Mesendoderm (in vitro differentiated cells): ENCODE results near the gene AOAH.
A peak's percentile ranks its signal among the peaks of the same experiment; 100 is the strongest.

ENCODE experiments used
- DNase-seq: peaks from one replicate; pipeline ENCODE4 v3.0.0; 2013
- H2AK5ac ChIP-seq: 2 replicates; pipeline ENCODE4 v1.6.1; 2013; ENCODE audit warnings: low read length, inconsistent platforms
- H2BK120ac ChIP-seq: 2 replicates; pipeline ENCODE4 v1.6.1; 2013; ENCODE audit warnings: low read depth, mild to moderate bottlenecking, low read length, moderate library complexity, mixed read lengths
- H2BK15ac ChIP-seq: replicated peaks from 2 replicates; pipeline ENCODE4 v1.6.1; 2013; ENCODE audit warnings: low read depth, mild to moderate bottlenecking, moderate library complexity
- H2BK5ac ChIP-seq: 2 replicates; pipeline ENCODE4 v1.6.1; 2013; ENCODE audit warnings: low read length, inconsistent platforms
- H3K18ac ChIP-seq: 2 replicates; pipeline ENCODE4 v1.6.1; 2013; ENCODE audit warnings: mild to moderate bottlenecking, low read length, mixed read lengths
- H3K23ac ChIP-seq: one replicate; pipeline ENCODE4 v1.6.1; 2013; ENCODE audit warnings: low read length
- H3K27ac ChIP-seq: 2 replicates; pipeline ENCODE4 v1.5.1; 2013; ENCODE audit warnings: low read depth, mild to moderate bottlenecking, inconsistent platforms, low read length, moderate library complexity
- H3K27me3 ChIP-seq: 2 replicates; pipeline ENCODE4 v1.6.1; 2013; ENCODE audit warnings: low read length, control low read depth, mild to moderate bottlenecking, inconsistent platforms; ENCODE audit not compliant: insufficient read depth, poor library complexity
- H3K36me3 ChIP-seq: 2 replicates; pipeline ENCODE4 v1.6.1; 2013; ENCODE audit warnings: low read length, inconsistent platforms; ENCODE audit not compliant: control insufficient read depth, insufficient read depth
- H3K4ac ChIP-seq: one replicate; pipeline ENCODE4 v1.6.1; 2013; ENCODE audit warnings: low read depth, mild to moderate bottlenecking, low read length, moderate library complexity
- H3K4me1 ChIP-seq: 2 replicates; pipeline ENCODE4 v1.6.1; 2013; ENCODE audit warnings: low read depth, low read length, inconsistent platforms; ENCODE audit not compliant: control insufficient read depth
- H3K4me2 ChIP-seq: 2 replicates; pipeline ENCODE4 v1.6.1; 2013; ENCODE audit warnings: low read length
- H3K4me3 ChIP-seq: 2 replicates; pipeline ENCODE4 v1.5.1; 2013; ENCODE audit warnings: mild to moderate bottlenecking, low read length
- H3K56ac ChIP-seq: one replicate; pipeline ENCODE4 v1.6.1; 2013; ENCODE audit warnings: low read length
- H3K79me1 ChIP-seq: 2 replicates; pipeline ENCODE4 v1.6.1; 2013; ENCODE audit warnings: low read length, inconsistent platforms
- H3K79me2 ChIP-seq: 2 replicates; pipeline ENCODE4 v1.6.1; 2013; ENCODE audit warnings: mild to moderate bottlenecking, low read length; ENCODE audit not compliant: control insufficient read depth, insufficient read depth
- H3K9ac ChIP-seq: 2 replicates; pipeline ENCODE4 v1.6.1; 2013; ENCODE audit warnings: low read length, inconsistent platforms
- H4K5ac ChIP-seq: one replicate; pipeline ENCODE4 v1.6.1; 2013; ENCODE audit warnings: low read length
- H4K8ac ChIP-seq: one replicate; pipeline ENCODE4 v1.6.1; 2013; ENCODE audit warnings: low read depth, mild to moderate bottlenecking, control low read depth, low read length, moderate library complexity
- WGBS: extraction: QIAGEN DNeasy Blood & Tissue Kit; methylation state at CpG from one replicate; pipeline ENCODE4 v1.1.7; 2013; ENCODE audit warnings: low lambda C conversion rate, missing lambda C conversion rate; ENCODE audit not compliant: insufficient coverage; ENCODE audit errors: extremely low coverage; 5-methylcytosine and 5-hydroxymethylcytosine counted together

The AOAH gene

DNA sequence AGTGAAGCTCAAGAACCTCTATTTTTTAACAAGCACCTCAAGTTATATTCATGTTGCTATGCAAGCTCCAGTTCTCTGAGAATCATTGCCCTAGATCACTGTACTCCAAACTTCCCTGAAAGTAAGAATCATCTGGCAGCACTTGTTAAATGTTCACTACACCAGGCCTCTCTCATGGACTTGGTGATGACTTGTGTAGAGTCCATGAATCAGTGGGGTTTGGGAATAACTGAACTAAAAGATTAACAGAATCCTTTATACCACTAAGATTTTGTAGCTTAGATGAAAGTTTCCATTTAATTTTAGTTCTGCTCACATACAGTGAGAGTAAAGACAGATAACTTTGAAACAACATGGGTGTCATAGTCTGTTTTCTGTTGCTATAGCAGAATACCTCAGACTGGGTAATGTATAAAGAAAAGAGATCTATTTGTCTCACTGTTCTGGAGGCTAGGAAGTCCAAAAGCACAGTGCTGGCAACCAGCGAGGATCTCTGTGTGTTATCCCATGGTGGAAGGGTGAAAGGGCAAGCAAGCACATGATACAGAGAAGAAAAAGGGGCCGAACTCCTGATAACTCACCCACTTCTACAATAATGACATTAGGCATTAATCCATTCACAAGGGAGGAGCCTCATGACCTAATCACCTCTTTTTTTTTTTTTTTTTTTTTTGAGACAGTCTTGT lies 27.9 kb upstream of the AOAH start:
- no peak for DNase-seq
- WGBS, result no CpG with 5 or more reads among the region's 2 CpGs
- Histone ChIP-seq H3K56ac (no peak overlapping the region), H3K4me1 (no peaks in the 10 kb centered on the region), H3K79me2 (no peaks in the 10 kb centered on the region), H3K27me3 (no peaks in the 10 kb centered on the region), H3K4me2 (no peak overlapping the region), H2AK5ac (no peak overlapping the region), H3K4me3 (no peak overlapping the region), H3K9ac (no peak overlapping the region), H4K5ac (no peak overlapping the region), H3K27ac (no peak overlapping the region), H4K8ac (no peak overlapping the region), H2BK5ac (no peak overlapping the region), H2BK15ac (no peak overlapping the region), H2BK120ac (no peak overlapping the region), H3K4ac (no peak overlapping the region), H3K23ac (no peak overlapping the region), H3K18ac (no peak overlapping the region), H3K79me1 (no peaks in the 10 kb centered on the region), H3K36me3 (no peaks in the 10 kb centered on the region)

DNA sequence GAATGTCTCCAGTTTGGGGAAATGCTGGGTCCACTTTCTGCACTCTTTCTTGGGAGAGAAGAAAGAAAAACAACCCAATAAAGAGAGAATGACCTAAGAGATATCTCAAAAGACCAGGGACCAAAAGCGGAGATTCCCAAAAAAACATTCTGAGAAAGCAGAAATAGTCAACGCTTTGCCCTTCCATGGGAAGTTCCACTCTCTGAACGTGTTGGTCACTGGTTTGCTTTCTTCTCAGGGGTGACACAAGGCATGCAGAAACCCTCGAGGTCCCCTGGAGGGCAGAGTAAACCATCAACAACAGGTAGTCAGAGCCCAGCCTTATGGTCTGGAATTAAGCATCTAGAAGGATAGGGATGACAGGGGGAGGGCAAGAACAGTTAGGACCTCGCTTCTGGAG lies 26.2 kb upstream of the AOAH start:
- Histone ChIP-seq H3K56ac (no peak overlapping the region), H4K5ac (no peak overlapping the region), H3K79me2 (no peaks in the 10 kb centered on the region), H2AK5ac (no peak overlapping the region), H4K8ac (no peak overlapping the region), H3K18ac (no peak overlapping the region), H2BK5ac (no peak overlapping the region), H3K4me2 (no peak overlapping the region), H3K9ac (no peak overlapping the region), H3K23ac (no peak overlapping the region), H3K79me1 (no peaks in the 10 kb centered on the region), H3K4me3 (no peak overlapping the region), H3K4ac (no peak overlapping the region), H2BK120ac (no peak overlapping the region), H3K4me1 (peaks cover 2% of the 10 kb centered on the region), H3K27ac (no peak overlapping the region), H2BK15ac (no peak overlapping the region), H3K36me3 (no peaks in the 10 kb centered on the region), H3K27me3 (no peaks in the 10 kb centered on the region)
- no CpG with 5 or more reads among the region's 5 CpGs for WGBS
- no peak for DNase-seq

DNA sequence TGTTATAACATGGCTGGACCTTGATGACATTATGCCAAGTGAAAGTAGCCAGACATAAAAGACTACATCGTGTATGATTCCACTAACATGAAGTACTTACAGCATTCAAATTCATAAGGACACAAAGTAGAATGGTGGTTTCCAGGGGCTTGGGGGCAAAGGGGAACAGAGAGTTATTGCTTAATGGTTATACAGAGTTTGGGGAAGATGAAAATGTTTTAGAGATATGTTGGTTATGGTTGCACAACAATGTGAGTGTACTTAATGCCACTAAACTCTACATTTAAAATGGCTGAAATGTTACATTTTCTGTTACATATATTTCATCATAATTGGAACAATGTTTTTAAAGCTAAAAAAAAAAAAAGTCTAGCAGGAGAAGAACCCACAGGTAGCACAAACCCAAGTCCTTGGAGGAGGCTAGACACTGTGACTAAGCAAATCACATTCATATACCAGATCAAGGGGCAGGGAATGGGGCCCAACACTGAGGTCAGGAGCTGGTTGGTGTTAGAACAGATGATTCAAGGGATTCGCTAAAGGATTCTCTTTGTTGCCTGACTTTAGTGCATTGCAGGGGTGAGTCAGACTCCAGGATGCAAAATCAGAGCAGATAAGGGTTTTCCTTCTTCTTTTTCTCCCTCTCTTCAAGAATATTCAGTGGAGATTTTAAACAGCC lies 25.1 kb upstream of the AOAH start:
- Histone ChIP-seq H3K4ac (no peak overlapping the region), H3K4me1 (peaks cover 2% of the 10 kb centered on the region), H2BK15ac (no peak overlapping the region), H3K18ac (no peak overlapping the region), H3K23ac (no peak overlapping the region), H3K79me2 (no peaks in the 10 kb centered on the region), H3K56ac (no peak overlapping the region), H3K36me3 (no peaks in the 10 kb centered on the region), H2AK5ac (no peak overlapping the region), H3K4me3 (no peak overlapping the region), H3K27ac (no peak overlapping the region), H3K79me1 (no peaks in the 10 kb centered on the region), H4K8ac (no peak overlapping the region), H2BK120ac (no peak overlapping the region), H3K27me3 (no peaks in the 10 kb centered on the region), H3K4me2 (no peak overlapping the region), H4K5ac (no peak overlapping the region), H2BK5ac (no peak overlapping the region), H3K9ac (no peak overlapping the region)
- DNase-seq, result peak; percentile 16
- no CpG with 5 or more reads among the region's 2 CpGs for WGBS

DNA sequence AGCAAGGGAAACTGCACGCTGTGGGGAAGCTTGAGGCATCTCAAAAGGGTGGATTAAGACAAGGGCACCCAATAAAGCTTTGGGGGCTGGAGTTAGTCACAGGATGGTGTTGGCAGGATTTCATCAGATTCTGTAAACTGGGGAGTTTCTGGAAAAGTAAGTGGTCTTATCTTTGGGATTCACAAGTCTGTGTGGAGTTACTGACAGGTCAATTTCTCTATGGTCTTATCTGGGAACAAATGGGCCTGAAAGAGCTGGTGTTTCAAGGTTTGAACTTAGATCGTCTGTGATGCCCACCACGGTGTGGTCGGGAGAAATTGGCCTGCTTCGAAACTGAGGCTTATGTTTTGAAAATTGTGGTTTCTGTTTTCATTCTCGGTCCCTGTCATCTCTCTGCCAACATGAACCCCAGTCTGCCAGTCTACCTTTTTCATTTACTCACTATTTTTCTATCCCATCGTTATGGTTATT lies 23.8 kb upstream of the AOAH start:
- H2AK5ac ChIP-seq, result no peak overlapping the region
- no peak overlapping the region for H2BK15ac ChIP-seq
- H2BK5ac ChIP-seq, result no peak overlapping the region
- no peak for DNase-seq
- no peak overlapping the region for H4K8ac ChIP-seq
- no peak overlapping the region for H3K27ac ChIP-seq
- H3K18ac ChIP-seq, result no peak overlapping the region
- no peak overlapping the region for H3K56ac ChIP-seq
- H3K36me3 ChIP-seq, result no peaks in the 10 kb centered on the region
- H3K23ac ChIP-seq, result no peak overlapping the region
- no peak overlapping the region for H2BK120ac ChIP-seq
- H3K79me2 ChIP-seq, result no peaks in the 10 kb centered on the region
- no peak overlapping the region for H3K4ac ChIP-seq
- H3K79me1 ChIP-seq, result no peaks in the 10 kb centered on the region
- no peaks in the 10 kb centered on the region for H3K27me3 ChIP-seq
- no CpG with 5 or more reads among the region's 7 CpGs for WGBS
- no peak overlapping the region for H4K5ac ChIP-seq
- no peak overlapping the region for H3K9ac ChIP-seq
- H3K4me2 ChIP-seq, result no peak overlapping the region
- peaks cover 2% of the 10 kb centered on the region for H3K4me1 ChIP-seq
- no peak overlapping the region for H3K4me3 ChIP-seq

DNA sequence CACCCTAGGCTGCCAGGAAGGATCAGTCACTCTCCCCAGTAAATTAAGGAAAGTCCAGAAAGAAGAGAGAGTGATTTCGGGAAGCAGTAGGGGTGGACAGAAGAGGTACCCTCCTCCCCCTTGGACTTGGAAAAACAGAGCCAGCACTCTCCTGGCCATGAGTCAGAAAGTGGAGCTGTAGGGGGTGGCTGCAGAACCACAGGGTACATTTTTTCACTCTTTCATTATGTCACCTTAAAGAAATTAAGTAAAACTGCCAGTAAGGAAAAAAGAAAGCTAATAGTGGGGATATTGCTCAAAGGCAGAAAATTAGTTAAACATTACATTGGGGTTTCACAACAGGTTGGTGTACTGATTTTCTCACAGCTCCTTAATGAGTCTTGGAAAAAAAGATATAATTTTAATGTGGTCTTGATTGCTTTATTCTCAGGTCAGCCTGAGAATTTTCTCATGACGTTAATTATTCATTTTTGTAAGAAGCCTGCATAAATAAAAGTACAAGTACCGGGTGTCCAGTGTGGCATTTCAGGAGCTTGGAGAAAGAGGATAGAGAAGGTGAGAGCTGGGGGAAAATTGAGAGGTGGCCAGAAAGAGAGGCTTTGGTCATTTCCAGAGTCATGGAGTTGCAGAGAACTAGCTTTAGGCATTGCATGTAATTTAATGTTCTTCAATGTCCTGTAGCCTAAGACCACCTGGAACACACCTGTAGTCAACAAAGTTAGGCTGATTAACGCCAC lies 23.2 kb upstream of the AOAH start:
- Histone ChIP-seq H2BK15ac (no peak overlapping the region), H4K8ac (no peak overlapping the region), H3K56ac (no peak overlapping the region), H3K4me1 (peaks cover 2% of the 10 kb centered on the region), H2BK5ac (no peak overlapping the region), H3K4me2 (no peak overlapping the region), H3K4ac (no peak overlapping the region), H2AK5ac (no peak overlapping the region), H3K18ac (no peak overlapping the region), H2BK120ac (no peak overlapping the region), H3K79me1 (no peaks in the 10 kb centered on the region), H3K4me3 (no peak overlapping the region), H3K36me3 (no peaks in the 10 kb centered on the region), H3K27me3 (no peaks in the 10 kb centered on the region), H3K27ac (no peak overlapping the region), H4K5ac (no peak overlapping the region), H3K9ac (no peak overlapping the region), H3K79me2 (no peaks in the 10 kb centered on the region), H3K23ac (no peak overlapping the region)
- no CpG with 5 or more reads among the region's 4 CpGs for WGBS
- DNase-seq, result peak; percentile 53
